ENCODE measurements around the gene SLC9A5.

GRCh38 chr16:67207249-67208091 lies 41.3 kb upstream of the SLC9A5 start:
- no peak for TF ChIP-seq CREB1 (IDR thresholded peaks at IDR 0.05; ENCODE audit: low read depth)
- TF ChIP-seq TAF1 (IDR thresholded peaks at IDR 0.05; ENCODE audit: low read depth): no peak
- TF ChIP-seq FOXM1 (IDR thresholded peaks at IDR 0.05; ENCODE audit: borderline replicate concordance, low read depth): no peak
- no peak for TF ChIP-seq REST (IDR thresholded peaks at IDR 0.05; ENCODE audit: low read depth)
- TF ChIP-seq YY1 (IDR thresholded peaks at IDR 0.05; ENCODE audit: low read depth): no peak
- no peak for TF ChIP-seq NFIC (IDR thresholded peaks at IDR 0.05)
- TF ChIP-seq EP300 (IDR thresholded peaks at IDR 0.05; ENCODE audit: borderline replicate concordance): no peak
- TF ChIP-seq MAX (IDR thresholded peaks at IDR 0.05): no peak
- TF ChIP-seq USF1 (IDR thresholded peaks at IDR 0.05): no peak
- no peak for TF ChIP-seq EGR1 (IDR thresholded peaks at IDR 0.05)
- no peak for TF ChIP-seq TCF12 (IDR thresholded peaks at IDR 0.05; ENCODE audit: low read depth)
